Measurements from ENCODE around the gene ITIH2.

DNA sequence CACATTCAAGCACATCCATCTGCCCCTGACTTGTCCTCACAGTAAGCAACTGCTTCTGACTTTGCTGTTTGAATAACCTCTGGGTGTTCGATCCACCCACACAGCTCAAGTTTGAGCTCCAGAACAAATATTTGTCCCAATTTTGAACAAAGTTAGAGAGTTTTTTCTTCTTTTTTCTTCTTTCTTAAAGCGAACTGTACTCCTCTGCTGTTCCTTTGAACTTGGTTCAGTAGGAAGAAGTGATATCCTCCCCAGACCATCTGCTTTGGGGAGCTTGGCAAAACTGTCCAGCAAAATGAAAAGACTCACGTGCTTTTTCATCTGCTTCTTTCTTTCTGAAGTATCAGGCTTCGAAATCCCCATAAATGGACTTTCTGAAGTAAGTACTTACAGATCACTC is at the start of gene ITIH2:
- TF ChIP-seq, protein P1, sequence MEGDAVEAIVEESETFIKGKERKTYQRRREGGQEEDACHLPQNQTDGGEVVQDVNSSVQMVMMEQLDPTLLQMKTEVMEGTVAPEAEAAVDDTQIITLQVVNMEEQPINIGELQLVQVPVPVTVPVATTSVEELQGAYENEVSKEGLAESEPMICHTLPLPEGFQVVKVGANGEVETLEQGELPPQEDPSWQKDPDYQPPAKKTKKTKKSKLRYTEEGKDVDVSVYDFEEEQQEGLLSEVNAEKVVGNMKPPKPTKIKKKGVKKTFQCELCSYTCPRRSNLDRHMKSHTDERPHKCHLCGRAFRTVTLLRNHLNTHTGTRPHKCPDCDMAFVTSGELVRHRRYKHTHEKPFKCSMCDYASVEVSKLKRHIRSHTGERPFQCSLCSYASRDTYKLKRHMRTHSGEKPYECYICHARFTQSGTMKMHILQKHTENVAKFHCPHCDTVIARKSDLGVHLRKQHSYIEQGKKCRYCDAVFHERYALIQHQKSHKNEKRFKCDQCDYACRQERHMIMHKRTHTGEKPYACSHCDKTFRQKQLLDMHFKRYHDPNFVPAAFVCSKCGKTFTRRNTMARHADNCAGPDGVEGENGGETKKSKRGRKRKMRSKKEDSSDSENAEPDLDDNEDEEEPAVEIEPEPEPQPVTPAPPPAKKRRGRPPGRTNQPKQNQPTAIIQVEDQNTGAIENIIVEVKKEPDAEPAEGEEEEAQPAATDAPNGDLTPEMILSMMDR (IDR thresholded peaks at IDR 0.05), result no peak
- TF ChIP-seq POLR2A (IDR thresholded peaks at IDR 0.05), result no peak
